HTERT RPE-1 (cell line): Measurements from ENCODE around the gene HLF.

ENCODE experiments used
- in situ Hi-C: fragments of 300-500 bp; cut with MboI; formaldehyde crosslinking; loops from 4 replicates; pipeline ENCODE4 v1.14.3; 2020; ENCODE audit warnings: low sequenced_read_pairs

Gene HLF

DNA sequence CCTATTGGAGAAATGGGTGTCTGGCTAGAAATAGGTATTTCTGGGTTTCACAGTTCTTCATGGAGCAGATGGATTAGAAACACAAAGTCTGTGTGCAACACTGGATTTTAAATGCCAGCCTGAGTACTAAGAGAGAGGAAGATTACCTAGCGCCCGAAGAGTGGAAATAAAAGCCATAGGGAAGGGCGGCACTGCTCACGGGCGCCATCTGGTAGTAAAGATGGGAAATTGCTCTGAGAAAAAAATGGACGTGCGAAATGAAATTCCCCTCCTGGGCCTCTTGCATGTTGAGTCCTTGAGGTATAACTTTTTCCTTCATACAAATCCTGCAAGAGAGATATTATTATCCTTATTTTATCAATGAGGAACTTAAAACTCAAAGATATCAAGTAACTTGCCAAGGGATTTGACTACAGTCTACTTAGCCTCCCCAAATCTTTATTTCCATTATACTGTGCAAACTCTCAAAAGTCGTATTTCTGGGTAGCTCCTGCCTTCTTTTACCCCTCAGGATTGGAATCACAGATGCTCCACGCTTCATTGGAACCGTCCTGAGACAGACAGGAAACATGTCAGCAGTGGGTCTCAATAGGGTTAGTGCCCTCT is 84.1 kb downstream of the HLF start:
- in situ Hi-C loops: no loop called here

- in situ Hi-C loops: no loop called here
These were observed 86.1 kb downstream of the HLF start for GRCh38 chr17:55350825-55351205.

GRCh38 chr17:55351226-55351625 is 86.5 kb downstream of the HLF start:
- in situ Hi-C loops: no loop called here

DNA sequence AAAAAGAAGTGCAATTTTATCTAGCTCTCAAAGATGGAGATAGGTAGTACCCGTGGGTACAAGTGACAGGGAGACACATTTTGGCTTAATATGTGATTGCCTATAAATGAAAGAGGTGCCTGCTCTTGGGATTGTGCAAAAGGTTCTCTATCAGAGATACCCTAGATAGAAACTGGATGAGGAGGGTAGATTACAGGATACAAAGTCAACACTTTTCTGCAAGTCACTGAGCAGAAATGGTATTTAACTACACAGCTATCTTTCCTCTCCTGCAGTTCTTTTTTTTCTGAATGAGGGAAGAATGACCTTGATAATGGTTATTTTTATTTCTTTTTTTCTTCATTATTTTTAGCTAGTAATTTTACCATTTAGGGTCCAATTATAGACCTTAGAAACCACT is 89.2 kb downstream of the HLF start:
- in situ Hi-C loops: no loop called here

DNA sequence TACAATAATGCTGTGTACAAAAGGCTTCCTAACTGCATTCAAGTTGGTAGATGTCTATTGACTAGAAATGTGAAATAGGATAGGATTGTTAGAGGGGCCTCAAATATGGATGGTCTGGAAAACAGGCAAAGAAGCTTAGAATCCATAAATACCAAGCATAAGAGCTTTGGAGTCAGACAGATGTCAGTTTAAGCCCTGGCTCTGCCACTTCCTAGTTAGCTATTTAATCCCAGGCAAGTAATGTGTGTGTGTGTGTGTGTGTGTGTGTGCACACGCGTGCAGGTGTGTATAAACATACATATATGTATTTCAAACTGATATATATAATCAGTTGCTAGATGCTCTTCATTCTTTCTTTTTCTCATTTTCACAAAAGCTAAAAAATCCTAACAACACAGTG is 90.2 kb downstream of the HLF start:
- in situ Hi-C loops: no loop called here

DNA sequence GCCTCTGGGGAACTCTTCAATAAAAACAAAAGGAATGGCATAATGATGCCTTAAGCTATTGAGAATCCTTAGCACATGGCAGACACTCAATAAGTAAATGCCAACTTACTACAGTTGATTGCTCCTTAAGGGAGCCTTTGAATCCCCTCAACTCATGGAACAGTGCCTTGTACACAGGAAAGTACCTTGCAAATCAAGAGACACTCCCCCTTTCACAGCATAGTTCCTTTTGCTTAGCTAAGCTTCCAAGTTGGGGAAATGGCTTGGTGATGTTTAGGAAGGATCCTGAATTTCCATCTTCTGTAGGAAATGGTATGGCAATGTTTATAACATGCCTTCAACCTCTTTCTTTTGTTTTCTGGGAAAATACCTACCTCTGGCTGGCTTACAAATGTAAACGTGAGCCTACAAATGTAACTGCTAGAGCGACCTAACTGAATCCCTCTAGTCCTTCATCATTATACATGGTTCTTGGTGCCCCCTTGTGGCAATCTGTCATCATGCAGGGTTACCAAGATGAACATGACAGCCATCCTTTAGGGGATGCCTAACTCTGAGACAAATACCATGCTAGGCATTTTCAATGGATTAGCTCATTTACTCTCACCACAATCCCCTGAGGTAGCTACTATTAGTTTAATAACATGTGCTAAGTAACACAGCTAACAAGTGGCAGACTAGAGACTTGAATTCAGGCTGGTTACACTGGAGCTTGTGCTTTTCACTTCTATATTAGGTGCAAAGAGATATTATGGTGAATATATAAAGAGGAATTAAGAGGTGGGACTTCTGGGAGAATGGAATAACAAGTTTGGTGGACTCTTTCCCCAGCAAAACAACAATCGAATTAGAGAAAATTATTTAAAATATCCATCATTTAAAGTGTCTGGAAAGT is 91.9 kb downstream of the HLF start:
- in situ Hi-C loops: no loop called here

GRCh38 chr17:55360971-55361370 is 96.2 kb downstream of the HLF start:
- in situ Hi-C loops: no loop called here

DNA sequence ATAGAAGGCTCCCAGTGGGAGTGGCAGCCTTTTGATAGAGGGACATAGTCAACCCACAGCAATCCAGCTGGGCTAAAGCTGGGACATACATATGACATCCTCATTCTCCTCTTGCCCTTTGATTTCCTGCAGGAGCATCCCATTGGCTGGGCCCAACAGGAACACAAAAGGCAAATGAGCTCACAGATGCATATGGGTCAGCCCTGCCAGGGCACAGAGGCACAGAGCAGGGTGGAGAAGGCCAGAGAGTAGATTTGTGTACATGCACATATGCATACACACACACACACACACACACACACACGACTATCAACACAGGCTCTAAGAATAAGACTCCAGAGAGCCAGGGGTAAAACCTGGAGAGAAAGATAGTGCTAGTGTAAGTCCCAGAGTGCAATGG is 98.3 kb downstream of the HLF start:
- in situ Hi-C loops: no loop called here

DNA sequence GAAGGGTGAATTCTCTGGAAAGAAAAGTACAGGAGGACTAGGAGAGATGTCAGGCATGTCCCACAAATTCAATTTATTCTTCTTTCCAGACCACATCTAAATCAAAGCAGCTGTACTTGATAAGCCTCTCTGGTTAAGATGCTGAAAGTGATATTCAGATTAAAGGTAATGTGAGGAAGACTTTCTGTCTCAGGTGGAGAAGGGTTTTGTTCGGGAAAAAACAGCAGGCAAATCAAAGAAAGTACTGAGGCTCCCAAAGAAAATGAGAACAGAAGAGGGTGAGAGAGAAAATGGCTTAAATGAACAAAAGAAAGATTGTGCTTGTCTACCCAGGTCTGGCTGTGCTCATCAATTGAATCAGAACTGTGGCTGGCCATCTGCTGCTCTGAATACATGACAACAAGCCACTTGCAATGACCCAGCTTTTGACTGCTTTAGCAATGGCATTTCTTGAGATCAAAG is 101.3 kb downstream of the HLF start:
- in situ Hi-C loops: no loop called here

GRCh38 chr17:55368706-55369105 is 103.9 kb downstream of the HLF start:
- in situ Hi-C loops: no loop called here
